ENCODE measurements around the gene RIMBP2.

The RIMBP2 gene

DNA sequence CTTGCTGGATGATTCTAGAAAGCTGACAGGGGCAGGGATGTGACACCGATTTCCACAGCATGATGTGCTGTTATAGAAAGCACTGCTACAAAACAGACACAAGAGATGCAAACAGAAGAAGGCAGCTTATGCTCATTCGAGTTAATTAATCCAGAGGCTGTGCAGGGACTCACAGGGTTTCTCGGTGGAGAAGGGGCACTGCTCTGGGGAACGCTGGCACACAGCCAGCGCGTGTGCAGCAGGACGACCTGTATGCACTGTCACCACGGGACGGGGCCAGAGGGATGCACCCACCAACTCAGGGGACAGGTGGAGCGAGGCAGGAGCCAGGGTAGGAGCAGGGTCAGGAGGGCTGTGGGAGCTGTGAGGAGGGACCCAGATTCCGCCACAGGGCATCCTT is 143.5 kb downstream of the RIMBP2 start:
- H4K20me1 ChIP-seq (ENCODE audit: insufficient read depth, low read length) = no peaks in the 10 kb centered on the region
- no peak for TF ChIP-seq EZH2phosphoT487 (IDR thresholded peaks at IDR 0.05; ENCODE audit: low read depth)
- no peak for TF ChIP-seq CTCF (IDR thresholded peaks at IDR 0.05; ENCODE audit: low read depth, low read length)
- no peaks in the 10 kb centered on the region for H3K79me2 ChIP-seq (ENCODE audit: low read length)
- no peaks in the 10 kb centered on the region for H3K36me3 ChIP-seq (replicated peaks; ENCODE audit: low read depth, low read length)
- H3K4me1 ChIP-seq (ENCODE audit: low read length) = no peaks in the 10 kb centered on the region
- H3K9me3 ChIP-seq (ENCODE audit: insufficient read depth, low read length) = no peaks in the 10 kb centered on the region
- no peak overlapping the region for H3K9ac ChIP-seq (ENCODE audit: low read length)
- no peak overlapping the region for H3K4me3 ChIP-seq (ENCODE audit: low read length)
- H3K4me2 ChIP-seq (ENCODE audit: low read length) = no peak overlapping the region
- no peaks in the 10 kb centered on the region for H3K27me3 ChIP-seq (ENCODE audit: low read depth, low read length)
- no peak overlapping the region for H2AFZ ChIP-seq (ENCODE audit: low read depth, low read length)
- H3K27ac ChIP-seq (ENCODE audit: low read length) = no peak overlapping the region

DNA sequence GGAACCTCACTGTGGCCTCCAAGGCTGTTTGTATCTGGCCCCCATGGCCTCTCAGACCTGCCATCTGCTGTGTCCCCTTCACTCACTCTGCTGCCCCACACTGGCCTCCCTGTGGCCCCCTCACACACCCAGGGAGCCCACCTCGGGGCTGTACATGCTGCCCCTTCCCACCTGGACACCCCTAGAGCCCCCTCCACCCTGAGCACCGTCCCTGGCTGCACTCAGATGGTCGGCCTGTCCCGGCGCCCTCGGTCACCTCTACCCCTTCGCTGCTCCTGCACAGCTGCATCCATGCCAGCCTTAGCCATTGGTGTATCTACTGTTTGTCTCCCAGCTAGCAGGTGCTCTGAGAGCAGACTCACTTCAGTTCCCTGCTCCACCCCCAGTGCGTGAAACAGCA is 144.4 kb downstream of the RIMBP2 start:
- no peaks in the 10 kb centered on the region for H3K27me3 ChIP-seq (ENCODE audit: low read depth, low read length)
- no peak overlapping the region for H3K4me2 ChIP-seq (ENCODE audit: low read length)

DNA sequence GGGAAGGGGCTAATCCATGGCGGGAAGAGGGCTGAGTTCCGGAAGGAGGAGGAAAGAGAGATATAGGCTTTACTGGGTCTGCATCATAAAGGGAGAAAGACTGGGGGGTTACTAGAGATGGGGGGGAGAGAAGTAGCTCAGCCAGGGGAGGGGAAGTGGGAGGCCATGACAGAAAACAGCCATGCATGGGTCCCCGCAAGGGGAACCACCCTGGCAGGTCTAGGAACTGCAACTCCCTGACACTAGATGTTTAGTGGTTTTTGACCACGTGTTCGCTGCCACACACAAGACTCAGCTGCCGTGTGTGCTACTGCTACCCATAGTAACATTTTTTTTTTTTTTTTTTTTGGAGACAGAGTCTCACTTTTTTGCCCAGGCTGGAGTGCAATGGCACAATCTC is 145.0 kb downstream of the RIMBP2 start:
- Histone ChIP-seq H4K20me1 (ENCODE audit: insufficient read depth, low read length) (no peaks in the 10 kb centered on the region), H2AFZ (ENCODE audit: low read depth, low read length) (no peak overlapping the region), H3K9me3 (ENCODE audit: insufficient read depth, low read length) (no peaks in the 10 kb centered on the region), H3K4me3 (ENCODE audit: low read length) (no peak overlapping the region), H3K79me2 (ENCODE audit: low read length) (no peaks in the 10 kb centered on the region), H3K27me3 (ENCODE audit: low read depth, low read length) (no peaks in the 10 kb centered on the region), H3K4me1 (ENCODE audit: low read length) (no peaks in the 10 kb centered on the region), H3K4me2 (ENCODE audit: low read length) (no peak overlapping the region), H3K9ac (ENCODE audit: low read length) (no peak overlapping the region), H3K36me3 (replicated peaks; ENCODE audit: low read depth, low read length) (no peaks in the 10 kb centered on the region), H3K27ac (ENCODE audit: low read length) (no peak overlapping the region)
- TF ChIP-seq EZH2phosphoT487 (IDR thresholded peaks at IDR 0.05; ENCODE audit: low read depth) (no peak), CTCF (IDR thresholded peaks at IDR 0.05; ENCODE audit: low read depth, low read length) (no peak)

More for the DNA sequence above, 144.4 kb downstream of the RIMBP2 start:
- Histone ChIP-seq H3K9ac (ENCODE audit: low read length) (no peak overlapping the region), H3K79me2 (ENCODE audit: low read length) (no peaks in the 10 kb centered on the region), H2AFZ (ENCODE audit: low read depth, low read length) (no peak overlapping the region), H3K9me3 (ENCODE audit: insufficient read depth, low read length) (no peaks in the 10 kb centered on the region), H3K27ac (ENCODE audit: low read length) (no peak overlapping the region), H3K4me3 (ENCODE audit: low read length) (no peak overlapping the region), H3K36me3 (replicated peaks; ENCODE audit: low read depth, low read length) (no peaks in the 10 kb centered on the region), H3K4me1 (ENCODE audit: low read length) (no peaks in the 10 kb centered on the region), H4K20me1 (ENCODE audit: insufficient read depth, low read length) (no peaks in the 10 kb centered on the region)
- no peak for TF ChIP-seq EZH2phosphoT487 (IDR thresholded peaks at IDR 0.05; ENCODE audit: low read depth)
- no peak for TF ChIP-seq CTCF (IDR thresholded peaks at IDR 0.05; ENCODE audit: low read depth, low read length)

DNA sequence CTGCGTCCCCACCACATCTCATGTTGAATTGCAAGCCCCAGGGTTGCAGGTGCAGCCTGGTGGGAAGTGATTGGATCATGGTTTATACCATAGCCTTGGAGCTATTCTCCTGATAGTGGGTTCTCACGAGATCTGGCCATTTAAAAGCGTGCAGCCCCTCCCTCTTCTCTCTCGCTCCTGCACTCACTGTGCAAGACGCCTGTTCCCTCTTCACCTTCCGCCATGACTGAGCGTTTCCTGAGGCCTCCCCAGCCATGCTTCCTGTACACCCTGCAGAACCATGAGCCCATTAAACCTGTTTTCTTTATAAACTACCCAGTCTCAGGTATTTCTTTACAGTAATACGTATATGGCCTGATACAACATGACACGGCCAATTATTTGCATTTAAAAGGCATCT is 146.6 kb downstream of the RIMBP2 start:
- H3K36me3 ChIP-seq (replicated peaks; ENCODE audit: low read depth, low read length) = no peaks in the 10 kb centered on the region
- no peaks in the 10 kb centered on the region for H3K4me1 ChIP-seq (ENCODE audit: low read length)
- no peak overlapping the region for H3K4me3 ChIP-seq (ENCODE audit: low read length)
- H3K27me3 ChIP-seq (ENCODE audit: low read depth, low read length) = no peaks in the 10 kb centered on the region
- H4K20me1 ChIP-seq (ENCODE audit: insufficient read depth, low read length) = no peaks in the 10 kb centered on the region
- H3K9me3 ChIP-seq (ENCODE audit: insufficient read depth, low read length) = no peaks in the 10 kb centered on the region
- H3K27ac ChIP-seq (ENCODE audit: low read length) = no peak overlapping the region
- no peak overlapping the region for H3K4me2 ChIP-seq (ENCODE audit: low read length)
- TF ChIP-seq CTCF (IDR thresholded peaks at IDR 0.05; ENCODE audit: low read depth, low read length) (no peak), EZH2phosphoT487 (IDR thresholded peaks at IDR 0.05; ENCODE audit: low read depth) (no peak)
- no peak overlapping the region for H2AFZ ChIP-seq (ENCODE audit: low read depth, low read length)
- H3K79me2 ChIP-seq (ENCODE audit: low read length) = no peaks in the 10 kb centered on the region
- no peak overlapping the region for H3K9ac ChIP-seq (ENCODE audit: low read length)

All from OCI-LY3 (cell line).